DOHH2 (cell line): ENCODE results near the gene KLF2.

Source experiments
- H3F3A ChIP-seq: fragments of 200-600 bp; sonication (generic), shearing (Covaris generic); 2 replicates; pipeline ENCODE4 v1.6.0; 2016; ENCODE audit warnings: antibody characterized with exemption, mild to moderate bottlenecking; ENCODE audit not compliant: control insufficient read depth, insufficient read depth
- H3K27ac ChIP-seq: fragments of 200-600 bp; sonication (generic); 2 replicates; pipeline ENCODE4 v1.5.1; 2014; ENCODE audit warnings: low read depth, mild to moderate bottlenecking, low read length, moderate library complexity
- H3K27me3 ChIP-seq: fragments of 200-600 bp; sonication (generic); 2 replicates; pipeline ENCODE4 v1.6.1; 2014; ENCODE audit warnings: mild to moderate bottlenecking, low read length, mixed read lengths; ENCODE audit not compliant: control insufficient read depth
- H3K36me3 ChIP-seq: fragments of 200-600 bp; sonication (generic); 2 replicates; pipeline ENCODE4 v1.6.1; 2014; ENCODE audit warnings: mild to moderate bottlenecking, low read length, moderate library complexity, mixed read lengths; ENCODE audit not compliant: control insufficient read depth
- H3K4me1 ChIP-seq: fragments of 200-600 bp; sonication (generic); 2 replicates; pipeline ENCODE4 v1.6.1; 2014; ENCODE audit warnings: mild to moderate bottlenecking, low read length, mixed read lengths; ENCODE audit not compliant: control insufficient read depth
- H3K4me2 ChIP-seq: fragments of 200-600 bp; sonication (generic); 2 replicates; pipeline ENCODE4 v1.6.0; 2014; ENCODE audit warnings: mild to moderate bottlenecking, low read length, moderate library complexity
- H3K4me3 ChIP-seq: fragments of 200-600 bp; sonication (generic); 2 replicates; pipeline ENCODE4 v1.5.1; 2014; ENCODE audit warnings: mild to moderate bottlenecking, low read length, mixed read lengths
- H3K79me2 ChIP-seq: fragments of 200-600 bp; sonication (generic); 2 replicates; pipeline ENCODE4 v1.6.1; 2014; ENCODE audit warnings: mild to moderate bottlenecking, low read length, mixed read lengths; ENCODE audit not compliant: control insufficient read depth
- H3K9me2 ChIP-seq: fragments of 200-600 bp; sonication (generic); replicated peaks from 2 replicates; pipeline ENCODE4 v1.6.1; 2014; ENCODE audit warnings: mild to moderate bottlenecking, low read length, mixed read lengths; ENCODE audit not compliant: control insufficient read depth
- H3K9me3 ChIP-seq: fragments of 200-600 bp; sonication (generic); 2 replicates; pipeline ENCODE4 v1.6.1; 2014; ENCODE audit warnings: antibody characterized with exemption, low read length, mixed read lengths; ENCODE audit not compliant: control insufficient read depth, insufficient read depth
- H4K20me1 ChIP-seq: fragments of 200-600 bp; sonication (generic); 2 replicates; pipeline ENCODE4 v1.6.0; 2014; ENCODE audit warnings: low read depth, mild to moderate bottlenecking, antibody characterized with exemption, low read length, moderate library complexity; ENCODE audit not compliant: control insufficient read depth, insufficient read depth
- CTCF ChIP-seq: fragments of 200-600 bp; sonication (generic); IDR thresholded peaks from one replicate; pipeline ENCODE4 v1.5.1; 2014; ENCODE audit warnings: antibody characterized with exemption, mild to moderate bottlenecking, low read depth, low read length; ENCODE audit not compliant: poor library complexity, severe bottlenecking
- EZH2phosphoT487 ChIP-seq: fragments of 200-600 bp; sonication (generic); IDR thresholded peaks from 2 replicates; pipeline ENCODE4 v1.6.1; 2017; ENCODE audit warnings: borderline replicate concordance, mild to moderate bottlenecking, antibody characterized with exemption, low read length, moderate library complexity, mixed read lengths

Gene KLF2

GRCh38 chr19:16363133-16363851 lies 38.7 kb downstream of the KLF2 start:
- H3K4me2 ChIP-seq: no peak overlapping the region
- TF ChIP-seq EZH2phosphoT487 (no peak), CTCF (no peak)
- no peak overlapping the region for H3K4me3 ChIP-seq
- H3K4me1 ChIP-seq: peaks cover 21% of the 10 kb centered on the region
- no peaks in the 10 kb centered on the region for H3K36me3 ChIP-seq
- 0 out of 2 replicates have a peak, but pooled peaks cover 3% of the 10 kb centered on the region for H4K20me1 ChIP-seq
- H3K9me3 ChIP-seq: no peaks in the 10 kb centered on the region
- no peaks in the 10 kb centered on the region for H3K9me2 ChIP-seq
- H3K79me2 ChIP-seq: no peaks in the 10 kb centered on the region
- H3F3A ChIP-seq: peaks cover 2% of the 10 kb centered on the region; the same call in 1 of the 2 replicates
- H3K27me3 ChIP-seq: peaks cover 4% of the 10 kb centered on the region; the same call in 1 of the 2 replicates
- H3K27ac ChIP-seq: no peak overlapping the region

GRCh38 chr19:16363852-16364230 lies 39.2 kb downstream of the KLF2 start:
- H3K9me2 ChIP-seq: no peaks in the 10 kb centered on the region
- H3K36me3 ChIP-seq: no peaks in the 10 kb centered on the region
- H3K79me2 ChIP-seq: no peaks in the 10 kb centered on the region
- no peaks in the 10 kb centered on the region for H3K9me3 ChIP-seq
- 0 out of 2 replicates have a peak, but pooled peaks cover 7% of the 10 kb centered on the region for H4K20me1 ChIP-seq
- peaks cover 2% of the 10 kb centered on the region; the same call in 1 of the 2 replicates for H3F3A ChIP-seq
- H3K4me2 ChIP-seq: no peak overlapping the region
- H3K4me3 ChIP-seq: no peak overlapping the region
- H3K27ac ChIP-seq: no peak overlapping the region
- H3K27me3 ChIP-seq: peaks cover 6% of the 10 kb centered on the region; the same call in 1 of the 2 replicates
- H3K4me1 ChIP-seq: peaks cover 23% of the 10 kb centered on the region
- TF ChIP-seq EZH2phosphoT487 (no peak), CTCF (no peak)

GRCh38 chr19:16364231-16364865 lies 39.7 kb downstream of the KLF2 start:
- Histone ChIP-seq H3K79me2 (no peaks in the 10 kb centered on the region), H3K9me3 (no peaks in the 10 kb centered on the region), H3K36me3 (no peaks in the 10 kb centered on the region), H3K4me3 (no peak overlapping the region), H3K4me2 (no peak overlapping the region), H3K9me2 (no peaks in the 10 kb centered on the region), H3K27ac (no peak overlapping the region), H4K20me1 (0 out of 2 replicates have a peak, but pooled peaks cover 7% of the 10 kb centered on the region), H3F3A (peaks cover 2% of the 10 kb centered on the region; the same call in 1 of the 2 replicates), H3K4me1 (peaks cover 25% of the 10 kb centered on the region), H3K27me3 (peaks cover 6% of the 10 kb centered on the region; the same call in 1 of the 2 replicates)
- TF ChIP-seq EZH2phosphoT487 (no peak), CTCF (no peak)
